ENCODE measurements around the gene CNTNAP2. TPM values are rescaled to one million over a fixed set of nuclear protein-coding genes. Genes with fewer than 3 reads are reported as not detected.

The CNTNAP2 gene
- total RNA-seq, 1 experiment from 2014 or later, result 0.03 TPM

GRCh38 chr7:148107443-148108127 is 1991.0 kb downstream of the CNTNAP2 start:
- ATAC-seq, result no peak

GRCh38 chr7:148108381-148108780 is 1991.8 kb downstream of the CNTNAP2 start:
- TF ChIP-seq POLR2AphosphoS5 (IDR thresholded peaks at IDR 0.05; ENCODE audit: low read depth, low read length), result no peak
- no peak for TF ChIP-seq REST (IDR thresholded peaks at IDR 0.05; ENCODE audit: insufficient read depth in 1 of 2, low read depth in 2 of 2, low read length in 1 of 2)
- TF ChIP-seq, protein P1, sequence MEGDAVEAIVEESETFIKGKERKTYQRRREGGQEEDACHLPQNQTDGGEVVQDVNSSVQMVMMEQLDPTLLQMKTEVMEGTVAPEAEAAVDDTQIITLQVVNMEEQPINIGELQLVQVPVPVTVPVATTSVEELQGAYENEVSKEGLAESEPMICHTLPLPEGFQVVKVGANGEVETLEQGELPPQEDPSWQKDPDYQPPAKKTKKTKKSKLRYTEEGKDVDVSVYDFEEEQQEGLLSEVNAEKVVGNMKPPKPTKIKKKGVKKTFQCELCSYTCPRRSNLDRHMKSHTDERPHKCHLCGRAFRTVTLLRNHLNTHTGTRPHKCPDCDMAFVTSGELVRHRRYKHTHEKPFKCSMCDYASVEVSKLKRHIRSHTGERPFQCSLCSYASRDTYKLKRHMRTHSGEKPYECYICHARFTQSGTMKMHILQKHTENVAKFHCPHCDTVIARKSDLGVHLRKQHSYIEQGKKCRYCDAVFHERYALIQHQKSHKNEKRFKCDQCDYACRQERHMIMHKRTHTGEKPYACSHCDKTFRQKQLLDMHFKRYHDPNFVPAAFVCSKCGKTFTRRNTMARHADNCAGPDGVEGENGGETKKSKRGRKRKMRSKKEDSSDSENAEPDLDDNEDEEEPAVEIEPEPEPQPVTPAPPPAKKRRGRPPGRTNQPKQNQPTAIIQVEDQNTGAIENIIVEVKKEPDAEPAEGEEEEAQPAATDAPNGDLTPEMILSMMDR (IDR thresholded peaks at IDR 0.05), result no peak
- TF ChIP-seq SIN3A (IDR thresholded peaks at IDR 0.05; ENCODE audit: borderline replicate concordance, insufficient read depth, low read depth, low read length), result no peak
- TF ChIP-seq TCF7L2 (IDR thresholded peaks at IDR 0.05; ENCODE audit: low read depth, low read length), result no peak
- Histone ChIP-seq H3K27me3 (ENCODE audit: control insufficient read depth, insufficient read depth, low read length) (no peaks in the 10 kb centered on the region), H3K4me1 (ENCODE audit: control insufficient read depth, insufficient read depth, low read length) (no peaks in the 10 kb centered on the region), H3K9me3 (ENCODE audit: control insufficient read depth, insufficient read depth, low read depth, low read length) (no peaks in the 10 kb centered on the region), H3K36me3 (ENCODE audit: control insufficient read depth, insufficient read depth, low read length) (no peaks in the 10 kb centered on the region), H3K4me3 (ENCODE audit: low read depth in 2 of 2, low read length in 2 of 2) (no peak overlapping the region), H3K27ac (ENCODE audit: low read length) (no peak overlapping the region)
- POLR2A ChIA-PET, result no interaction called here
- in situ Hi-C loops (cut with HindIII; ENCODE audit: low pct_unique_long_range_greater_than_20kb, low sequenced_read_pairs) (no loop called here), intact Hi-C loops (cut with micrococcal nuclease; ENCODE audit: unreplicated experiment) (no loop called here)
- ATAC-seq (no peak), DNase-seq (ENCODE audit: low read depth, low spot score) (no peak)
- CTCF ChIA-PET, result no interaction called here
- no TSS peak for BruUV-seq (replicated peaks)

More at GRCh38 chr7:148107443-148108127, 1991.0 kb downstream of the CNTNAP2 start:
- Histone ChIP-seq H3K9me3 (ENCODE audit: control insufficient read depth, insufficient read depth, low read depth, low read length) (no peaks in the 10 kb centered on the region), H3K36me3 (ENCODE audit: control insufficient read depth, insufficient read depth, low read length) (no peaks in the 10 kb centered on the region), H3K4me1 (ENCODE audit: control insufficient read depth, insufficient read depth, low read length) (no peaks in the 10 kb centered on the region), H3K27ac (ENCODE audit: low read length) (no peak overlapping the region), H3K4me3 (ENCODE audit: low read depth in 2 of 2, low read length in 2 of 2) (no peak overlapping the region), H3K27me3 (ENCODE audit: control insufficient read depth, insufficient read depth, low read length) (no peaks in the 10 kb centered on the region)
- in situ Hi-C loops (cut with HindIII; ENCODE audit: low pct_unique_long_range_greater_than_20kb, low sequenced_read_pairs), result no loop called here
- ChIA-PET POLR2A (no interaction called here), CTCF (no interaction called here)
- no TSS peak for BruUV-seq (replicated peaks)
- TF ChIP-seq, protein P1 (IDR thresholded peaks at IDR 0.05), result no peak
- TF ChIP-seq POLR2AphosphoS5 (IDR thresholded peaks at IDR 0.05; ENCODE audit: low read depth, low read length) (no peak), SIN3A (IDR thresholded peaks at IDR 0.05; ENCODE audit: borderline replicate concordance, insufficient read depth, low read depth, low read length) (no peak), TCF7L2 (IDR thresholded peaks at IDR 0.05; ENCODE audit: low read depth, low read length) (no peak), REST (IDR thresholded peaks at IDR 0.05; ENCODE audit: insufficient read depth in 1 of 2, low read depth in 2 of 2, low read length in 1 of 2) (no peak)
- DNase-seq (ENCODE audit: low read depth, low spot score), result no peak
- intact Hi-C loops (cut with micrococcal nuclease; ENCODE audit: unreplicated experiment), result no loop called here
